Fibroblast of lung (primary cell): ENCODE data around the gene LHFPL6. TPM values are rescaled to one million over a fixed set of nuclear protein-coding genes. Genes with fewer than 3 reads are reported as not detected.

ENCODE experiments used
- DNase-seq, 2 donors: peaks; one replicate each; pipeline versions ENCODE4 v3.0.0 to v3.0.0-alpha.2; 2010; ENCODE audit warnings: low read depth in 2 of 2
- H2AFZ ChIP-seq: 2 replicates; pipeline ENCODE4 v1.5.1; 2012; ENCODE audit warnings: low read length, control low read depth, inconsistent platforms
- H3K27ac ChIP-seq: 2 replicates; pipeline ENCODE4 v1.5.1; 2011; ENCODE audit warnings: low read length, control low read depth; ENCODE audit not compliant: insufficient read depth
- H3K27me3 ChIP-seq: 2 replicates; pipeline ENCODE4 v1.5.1; 2011; ENCODE audit warnings: mild to moderate bottlenecking, low read length; ENCODE audit not compliant: control insufficient read depth, insufficient read depth
- H3K36me3 ChIP-seq: 2 replicates; pipeline ENCODE4 v1.5.1; 2011; ENCODE audit warnings: low read length; ENCODE audit not compliant: control insufficient read depth, insufficient read depth
- H3K4me1 ChIP-seq: 2 replicates; pipeline ENCODE4 v1.5.1; 2011; ENCODE audit warnings: low read length; ENCODE audit not compliant: control insufficient read depth, insufficient read depth; ENCODE audit errors: extremely low read depth
- H3K4me2 ChIP-seq: 2 replicates; pipeline ENCODE4 v1.5.1; 2011; ENCODE audit warnings: low read length, control low read depth; ENCODE audit not compliant: insufficient read depth; ENCODE audit errors: extremely low read depth
- H3K4me3 ChIP-seq, 4 experiments: fragments of 200-600 bp in 1 of 4; sonication (generic) in 1 of 4; replicated peaks in 1 of 4; 2 replicates each; pipeline ENCODE4 v1.5.1; 2011 to 2016; ENCODE audit warnings: low read length in 4 of 4, low read depth in 3 of 4, mild to moderate bottlenecking in 3 of 4, control low read depth in 2 of 4, inconsistent platforms in 1 of 4, mixed read lengths in 1 of 4; ENCODE audit not compliant: insufficient read depth in 1 of 4; ENCODE audit errors: control extremely low read depth in 1 of 4
- H3K79me2 ChIP-seq: 2 replicates; pipeline ENCODE4 v1.5.1; 2012; ENCODE audit warnings: mild to moderate bottlenecking, low read length, inconsistent platforms; ENCODE audit not compliant: control insufficient read depth, insufficient read depth
- H3K9ac ChIP-seq: 2 replicates; pipeline ENCODE4 v1.5.1; 2011; ENCODE audit warnings: mild to moderate bottlenecking, low read length, control low read depth; ENCODE audit not compliant: insufficient read depth
- H3K9me3 ChIP-seq: 2 replicates; pipeline ENCODE4 v1.5.1; 2012; ENCODE audit warnings: low read depth, low read length; ENCODE audit not compliant: control insufficient read depth, insufficient read depth
- H4K20me1 ChIP-seq: 2 replicates; pipeline ENCODE4 v1.5.1; 2011; ENCODE audit warnings: low read length; ENCODE audit not compliant: control insufficient read depth, insufficient read depth; ENCODE audit errors: extremely low read depth
- CTCF ChIP-seq, 2 donors: IDR thresholded peaks in 1 of 2; conservative IDR thresholded peaks in 1 of 2; 1 replicate in 1 of 2; 2 replicates in 1 of 2; pipeline ENCODE4 v1.5.1; 2011 to 2012; ENCODE audit warnings: low read length in 2 of 2, control low read depth in 1 of 2, inconsistent platforms in 1 of 2, low read depth in 1 of 2, mild to moderate bottlenecking in 1 of 2
- EZH2 ChIP-seq: IDR thresholded peaks from 2 replicates; pipeline ENCODE4 v1.5.1; 2012; ENCODE audit warnings: low read length, control low read depth, mild to moderate bottlenecking; ENCODE audit errors: missing control alignments
- polyA plus RNA-seq, 2 donors: library from polyadenylated mRNA; depleted of rRNA in 1 of 2; stranded (reverse) in 1 of 2; unstranded in 1 of 2; fragments of >200 nt; gene quantifications; 2 replicates each; pipeline ENCODE4 v1.2.1, GENCODE V29; 2011 to 2012; ENCODE audit warnings: missing spikeins in 1 of 2
- total RNA-seq: library from RNA; depleted of rRNA; stranded (reverse); fragments of >200 nt; gene quantifications from 2 replicates; pipeline ENCODE4 v1.2.1, GENCODE V29; 2014

The LHFPL6 gene
- total and polyA plus RNA-seq, 2 donors (not counting 1 experiment from before 2014, with no cell fraction given), result 42.4 to 86.8 TPM

- Histone ChIP-seq H4K20me1 (no peaks in the 10 kb centered on the region), H3K27ac (no peak overlapping the region), H3K9ac (no peak overlapping the region), H2AFZ (no peak overlapping the region), H3K4me1 (peaks cover 7% of the 10 kb centered on the region), H3K27me3 (no peaks in the 10 kb centered on the region), H3K4me2 (no peak overlapping the region), H3K36me3 (no peaks in the 10 kb centered on the region), H3K4me3 (no peak overlapping the region), H3K9me3 (no peaks in the 10 kb centered on the region), H3K79me2 (peaks cover 16% of the 10 kb centered on the region)
- DNase-seq, result no peak
- no peak for TF ChIP-seq EZH2
- TF ChIP-seq CTCF (conservative IDR thresholded peaks at IDR 0.05 in 1 of 2, IDR thresholded peaks at IDR 0.05 in 1 of 2; ENCODE audit: low read depth in 1 of 2, low read length in 2 of 2), result no peak
Observed at GRCh38 chr13:39605677-39606320, 2.8 kb upstream of the LHFPL6 start.

- Histone ChIP-seq H3K4me1 (peaks cover 8% of the 10 kb centered on the region), H3K9ac (no peak overlapping the region), H4K20me1 (no peaks in the 10 kb centered on the region), H3K27ac (no peak overlapping the region), H3K36me3 (no peaks in the 10 kb centered on the region), H3K27me3 (no peaks in the 10 kb centered on the region), H2AFZ (no peak overlapping the region), H3K4me2 (no peak overlapping the region), H3K9me3 (no peaks in the 10 kb centered on the region), H3K79me2 (peaks cover 19% of the 10 kb centered on the region), H3K4me3 (no peak overlapping the region)
- TF ChIP-seq EZH2 (no peak), CTCF (conservative IDR thresholded peaks at IDR 0.05 in 1 of 2, IDR thresholded peaks at IDR 0.05 in 1 of 2; ENCODE audit: low read depth in 1 of 2, low read length in 2 of 2) (no peak)
- DNase-seq, result no peak
Observed at GRCh38 chr13:39604756-39605155, 1.8 kb upstream of the LHFPL6 start.

GRCh38 chr13:39603424-39603947 lies 493 bp upstream of the LHFPL6 start:
- Histone ChIP-seq H4K20me1 (no peaks in the 10 kb centered on the region), H3K27ac (peak overlapping the region; percentile 89), H3K4me2 (peak overlapping the region; percentile 92), H3K27me3 (no peaks in the 10 kb centered on the region), H3K9ac (peak overlapping the region; percentile 24), H3K36me3 (no peaks in the 10 kb centered on the region), H2AFZ (peak overlapping the region; percentile 86), H3K9me3 (no peaks in the 10 kb centered on the region), H3K4me1 (peaks cover 8% of the 10 kb centered on the region), H3K79me2 (peaks cover 22% of the 10 kb centered on the region), H3K4me3 (peak overlapping the region; percentile 70 to 85 (median 77))
- TF ChIP-seq EZH2 (no peak), CTCF (conservative IDR thresholded peaks at IDR 0.05 in 1 of 2, IDR thresholded peaks at IDR 0.05 in 1 of 2; ENCODE audit: low read depth in 1 of 2, low read length in 2 of 2) (no peak)
- DNase-seq, result peak; percentile 23 to 34
